IPS-15b (cell line): ENCODE data around the gene PRKAR1B.

Experiments used
- H3K27me3 ChIP-seq: one replicate; pipeline ENCODE4 v1.6.1; 2013; ENCODE audit warnings: low read length; ENCODE audit not compliant: control insufficient read depth, insufficient read depth
- H3K36me3 ChIP-seq: one replicate; pipeline ENCODE4 v1.6.1; 2013; ENCODE audit warnings: low read length; ENCODE audit not compliant: control insufficient read depth, insufficient read depth
- H3K4me1 ChIP-seq: one replicate; pipeline ENCODE4 v1.6.1; 2013; ENCODE audit warnings: mild to moderate bottlenecking, low read length; ENCODE audit not compliant: control insufficient read depth, insufficient read depth
- H3K4me3 ChIP-seq: one replicate; pipeline ENCODE4 v1.5.1; 2013; ENCODE audit warnings: low read depth, low read length
- H3K9ac ChIP-seq: one replicate; pipeline ENCODE4 v1.6.1; 2013; ENCODE audit warnings: low read depth, mild to moderate bottlenecking, low read length
- H3K9me3 ChIP-seq: one replicate; pipeline ENCODE4 v1.6.1; 2013; ENCODE audit warnings: mild to moderate bottlenecking, low read length; ENCODE audit not compliant: control insufficient read depth, insufficient read depth

The PRKAR1B gene

GRCh38 chr7:503575-504111 lies 223.4 kb downstream of the PRKAR1B start:
- Histone ChIP-seq H3K9me3 (no peaks in the 10 kb centered on the region), H3K4me1 (no peaks in the 10 kb centered on the region), H3K27me3 (no peaks in the 10 kb centered on the region), H3K9ac (no peak overlapping the region), H3K36me3 (peaks cover 36% of the 10 kb centered on the region), H3K4me3 (no peak overlapping the region)

GRCh38 chr7:502296-502695 lies 224.8 kb downstream of the PRKAR1B start:
- no peak overlapping the region for H3K4me3 ChIP-seq
- no peaks in the 10 kb centered on the region for H3K9me3 ChIP-seq
- no peaks in the 10 kb centered on the region for H3K4me1 ChIP-seq
- H3K27me3 ChIP-seq, result no peaks in the 10 kb centered on the region
- H3K36me3 ChIP-seq, result peaks cover 36% of the 10 kb centered on the region
- H3K9ac ChIP-seq, result no peak overlapping the region

GRCh38 chr7:501526-501925 lies 225.6 kb downstream of the PRKAR1B start:
- H3K36me3 ChIP-seq, result peaks cover 32% of the 10 kb centered on the region
- no peak overlapping the region for H3K4me3 ChIP-seq
- H3K27me3 ChIP-seq, result no peaks in the 10 kb centered on the region
- no peak overlapping the region for H3K9ac ChIP-seq
- no peaks in the 10 kb centered on the region for H3K9me3 ChIP-seq
- no peaks in the 10 kb centered on the region for H3K4me1 ChIP-seq

- Histone ChIP-seq H3K36me3 (peaks cover 32% of the 10 kb centered on the region), H3K27me3 (no peaks in the 10 kb centered on the region), H3K9ac (no peak overlapping the region), H3K4me3 (no peak overlapping the region), H3K4me1 (no peaks in the 10 kb centered on the region), H3K9me3 (no peaks in the 10 kb centered on the region)
Observed at GRCh38 chr7:500521-501420, 226.3 kb downstream of the PRKAR1B start.

GRCh38 chr7:499853-500485 lies 227.1 kb downstream of the PRKAR1B start:
- no peak overlapping the region for H3K9ac ChIP-seq
- no peaks in the 10 kb centered on the region for H3K27me3 ChIP-seq
- H3K9me3 ChIP-seq, result no peaks in the 10 kb centered on the region
- H3K4me1 ChIP-seq, result no peaks in the 10 kb centered on the region
- H3K36me3 ChIP-seq, result peaks cover 32% of the 10 kb centered on the region
- no peak overlapping the region for H3K4me3 ChIP-seq
